ENCODE measurements around the gene CHST13.

- TF ChIP-seq CTCF (IDR thresholded peaks at IDR 0.05; ENCODE audit: extremely low read depth in 1 of 2, insufficient read depth in 1 of 2, low read depth in 1 of 2, low read length in 2 of 2) (no peak), POLR2AphosphoS5 (IDR thresholded peaks at IDR 0.05; ENCODE audit: insufficient read depth, low read depth, low read length) (no peak), POLR2A (IDR thresholded peaks at IDR 0.05; ENCODE audit: low read depth, low read length) (no peak), MAX (IDR thresholded peaks at IDR 0.05; ENCODE audit: insufficient read depth, insufficient read length) (no peak), EZH2 (IDR thresholded peaks at IDR 0.05; ENCODE audit: borderline replicate concordance, low read depth, low read length, severe bottlenecking) (no peak)
These were observed 49.6 kb downstream of the CHST13 start for GRCh38 chr3:126573492-126574117.

All from endothelial cell of umbilical vein (primary cell).